ENCODE data around the gene PRKACA.
A peak's percentile ranks its signal among the peaks of the same experiment; 100 is the strongest.

The PRKACA gene

DNA sequence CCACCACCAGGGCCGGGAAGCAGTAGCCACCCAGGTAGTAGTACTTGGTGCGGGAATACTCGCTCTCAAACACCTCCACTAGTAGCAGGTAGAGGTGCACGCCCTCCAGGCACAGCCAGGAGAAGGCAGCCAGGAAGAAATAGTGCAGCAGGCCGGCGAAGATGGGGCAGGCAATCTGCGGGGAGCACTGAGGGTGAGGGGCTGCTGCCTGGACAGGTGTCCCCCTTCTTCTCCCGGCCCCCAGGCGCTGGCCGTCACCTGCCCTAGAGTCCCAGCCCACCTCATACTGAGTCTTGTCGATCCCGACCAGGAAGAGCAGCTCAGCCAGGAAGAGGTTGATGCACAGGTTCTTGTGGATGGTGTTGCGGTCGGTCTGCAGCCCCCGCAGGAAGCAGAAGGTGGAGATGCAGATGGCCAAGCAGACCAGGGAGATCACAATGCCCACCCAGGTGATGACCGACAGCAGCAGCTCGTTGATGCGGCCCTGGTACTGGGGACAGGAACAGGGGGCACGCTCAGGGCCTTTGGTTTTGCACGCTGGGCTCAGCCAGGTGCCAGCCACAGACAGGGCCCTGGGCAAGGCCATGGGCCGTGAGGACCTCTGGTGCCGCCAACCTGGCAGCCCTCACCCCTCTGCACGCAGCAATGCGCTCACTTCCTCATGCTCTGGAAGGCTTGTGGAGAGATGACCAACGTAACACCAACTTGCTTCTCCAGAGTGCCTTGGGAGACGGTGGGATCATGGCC is 39.6 kb upstream of the PRKACA start:
- H3K27me3 ChIP-seq (ENCODE audit: control insufficient read depth, insufficient read depth, low read length), result no peaks in the 10 kb centered on the region
- no peaks in the 10 kb centered on the region for H3K4me1 ChIP-seq (ENCODE audit: control insufficient read depth, insufficient read depth, low read length)
- no peak overlapping the region for H3K9ac ChIP-seq (ENCODE audit: low read depth, low read length)
- H3K9me3 ChIP-seq (ENCODE audit: control insufficient read depth, insufficient read depth, low read length), result no peaks in the 10 kb centered on the region
- H3K4me3 ChIP-seq (ENCODE audit: low read depth, low read length), result no peak overlapping the region
- no peak overlapping the region for H3K27ac ChIP-seq (ENCODE audit: low read depth, low read length)
- H3K36me3 ChIP-seq (ENCODE audit: control insufficient read depth, insufficient read depth, low read length), result peaks cover 89% of the 10 kb centered on the region

DNA sequence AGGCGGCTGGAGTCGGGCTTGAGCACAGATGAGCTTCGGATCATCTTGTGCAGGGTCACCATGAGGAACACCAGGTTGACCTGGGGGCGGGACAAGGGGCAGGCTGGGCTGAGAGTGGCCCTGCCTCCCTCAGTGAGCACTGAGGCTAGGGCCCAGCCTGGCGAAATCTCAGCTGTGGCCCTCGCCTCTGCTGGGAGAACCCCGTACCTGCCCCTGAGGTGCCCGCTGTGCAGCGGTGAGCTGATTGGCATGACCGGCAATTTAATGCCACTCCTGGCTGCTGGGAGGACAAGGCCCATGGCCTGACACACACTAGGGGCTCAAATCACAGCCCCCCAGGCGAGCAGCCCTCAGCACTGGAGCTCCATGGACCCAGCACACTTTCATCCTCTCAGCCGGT is 38.6 kb upstream of the PRKACA start:
- no peak overlapping the region for H3K9ac ChIP-seq (ENCODE audit: low read depth, low read length)
- no peak overlapping the region for H3K27ac ChIP-seq (ENCODE audit: low read depth, low read length)
- H3K27me3 ChIP-seq (ENCODE audit: control insufficient read depth, insufficient read depth, low read length), result no peaks in the 10 kb centered on the region
- no peak overlapping the region for H3K4me3 ChIP-seq (ENCODE audit: low read depth, low read length)
- no peaks in the 10 kb centered on the region for H3K4me1 ChIP-seq (ENCODE audit: control insufficient read depth, insufficient read depth, low read length)
- no peaks in the 10 kb centered on the region for H3K9me3 ChIP-seq (ENCODE audit: control insufficient read depth, insufficient read depth, low read length)
- peaks cover 89% of the 10 kb centered on the region for H3K36me3 ChIP-seq (ENCODE audit: control insufficient read depth, insufficient read depth, low read length)

DNA sequence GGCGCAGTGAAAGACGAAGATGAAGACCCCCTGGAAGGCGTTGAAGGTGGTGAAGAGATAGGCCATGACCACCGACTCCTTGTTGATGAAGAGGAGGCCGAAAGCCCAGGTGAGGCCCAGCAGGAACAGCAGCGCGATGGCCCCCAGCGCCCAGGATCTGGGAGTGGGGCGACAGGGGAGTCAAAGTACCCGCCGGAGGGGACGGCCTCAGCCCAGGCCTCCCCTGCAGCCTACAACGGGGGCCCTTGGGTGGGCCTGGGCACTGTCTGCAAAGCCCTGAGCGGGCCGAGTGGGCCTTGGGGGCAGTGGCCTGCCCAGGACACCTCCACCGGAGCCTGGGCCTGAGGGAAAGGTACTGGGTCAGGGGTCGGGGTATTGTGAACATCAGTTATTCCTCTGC is 37.8 kb upstream of the PRKACA start:
- H3K4me1 ChIP-seq (ENCODE audit: control insufficient read depth, insufficient read depth, low read length), result no peaks in the 10 kb centered on the region
- no peak overlapping the region for H3K27ac ChIP-seq (ENCODE audit: low read depth, low read length)
- H3K36me3 ChIP-seq (ENCODE audit: control insufficient read depth, insufficient read depth, low read length), result peaks cover 84% of the 10 kb centered on the region
- no peaks in the 10 kb centered on the region for H3K27me3 ChIP-seq (ENCODE audit: control insufficient read depth, insufficient read depth, low read length)
- no peak overlapping the region for H3K9ac ChIP-seq (ENCODE audit: low read depth, low read length)
- no peaks in the 10 kb centered on the region for H3K9me3 ChIP-seq (ENCODE audit: control insufficient read depth, insufficient read depth, low read length)
- H3K4me3 ChIP-seq (ENCODE audit: low read depth, low read length), result no peak overlapping the region

DNA sequence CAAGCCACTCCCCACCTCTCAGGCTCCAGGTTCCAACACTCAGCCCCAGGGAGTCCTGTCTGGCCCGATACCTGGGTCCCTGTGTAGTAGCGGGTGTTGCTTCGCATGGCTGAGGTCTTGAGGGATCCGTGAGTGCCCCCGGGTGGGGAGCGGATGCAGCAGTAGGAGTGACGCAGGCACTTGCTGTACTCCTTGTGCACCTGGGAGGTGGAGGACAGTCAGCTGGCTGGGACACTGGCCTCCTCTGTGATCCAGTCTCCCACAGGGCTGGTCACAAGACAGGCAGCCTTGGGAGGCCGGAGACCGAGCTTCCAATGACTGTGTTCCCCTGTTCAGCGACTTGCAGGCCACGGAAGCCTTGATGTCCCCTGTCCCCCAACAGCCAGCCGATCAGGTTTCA is 35.2 kb upstream of the PRKACA start:
- Histone ChIP-seq H3K9ac (ENCODE audit: low read depth, low read length) (no peak overlapping the region), H3K27me3 (ENCODE audit: control insufficient read depth, insufficient read depth, low read length) (no peaks in the 10 kb centered on the region), H3K4me1 (ENCODE audit: control insufficient read depth, insufficient read depth, low read length) (peaks cover 22% of the 10 kb centered on the region), H3K4me3 (ENCODE audit: low read depth, low read length) (no peak overlapping the region), H3K9me3 (ENCODE audit: control insufficient read depth, insufficient read depth, low read length) (no peaks in the 10 kb centered on the region), H3K36me3 (ENCODE audit: control insufficient read depth, insufficient read depth, low read length) (peaks cover 58% of the 10 kb centered on the region), H3K27ac (ENCODE audit: low read depth, low read length) (no peak overlapping the region)

DNA sequence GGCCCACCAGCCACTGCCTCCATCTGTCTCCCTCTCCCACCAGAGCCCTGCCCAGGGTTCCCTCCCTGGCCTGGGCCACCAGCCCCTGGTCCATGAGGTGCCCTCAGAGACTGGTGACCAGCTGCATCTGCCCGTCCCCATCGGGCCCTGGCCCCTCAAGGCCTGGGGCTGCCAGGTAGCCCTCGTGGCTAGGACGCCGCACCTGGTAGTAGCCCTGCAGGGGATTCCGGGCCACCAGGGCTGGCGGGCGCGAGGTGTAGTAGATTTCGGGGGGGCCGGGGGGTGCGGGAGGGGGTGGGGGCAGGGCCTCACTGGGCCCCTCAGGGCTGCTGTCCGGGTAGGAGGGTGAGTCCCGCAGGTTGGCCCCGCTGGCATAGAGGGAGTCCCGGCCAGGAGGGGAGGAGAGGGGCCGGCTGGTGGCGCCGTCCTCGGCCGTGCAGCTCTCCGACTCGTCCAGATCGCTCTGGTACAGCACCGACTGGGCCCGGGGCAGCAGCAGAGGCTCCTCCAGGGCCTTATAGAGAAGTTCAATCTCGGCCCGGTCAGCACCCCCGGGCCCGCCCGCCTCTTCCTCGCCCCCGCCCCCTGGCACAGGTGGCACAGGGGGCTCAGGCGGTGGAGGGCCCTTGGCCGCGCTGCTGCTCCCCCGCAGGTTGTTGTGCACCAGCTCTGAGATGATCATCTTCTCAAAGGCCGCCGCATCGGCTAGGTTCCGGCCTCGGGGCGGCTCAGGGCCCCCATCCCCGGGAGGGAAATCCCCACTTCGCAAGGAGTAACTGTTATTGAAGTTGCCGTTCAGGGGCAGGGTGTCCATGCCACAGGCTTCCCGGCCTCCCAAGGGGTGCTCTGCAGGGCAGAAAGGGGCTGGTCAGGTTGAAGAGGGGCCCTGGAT is 33.5 kb upstream of the PRKACA start:
- Histone ChIP-seq H3K4me1 (ENCODE audit: control insufficient read depth, insufficient read depth, low read length) (peaks cover 22% of the 10 kb centered on the region), H3K27ac (ENCODE audit: low read depth, low read length) (no peak overlapping the region), H3K27me3 (ENCODE audit: control insufficient read depth, insufficient read depth, low read length) (no peaks in the 10 kb centered on the region), H3K36me3 (ENCODE audit: control insufficient read depth, insufficient read depth, low read length) (peaks cover 42% of the 10 kb centered on the region), H3K9me3 (ENCODE audit: control insufficient read depth, insufficient read depth, low read length) (no peaks in the 10 kb centered on the region), H3K9ac (ENCODE audit: low read depth, low read length) (no peak overlapping the region), H3K4me3 (ENCODE audit: low read depth, low read length) (no peak overlapping the region)

DNA sequence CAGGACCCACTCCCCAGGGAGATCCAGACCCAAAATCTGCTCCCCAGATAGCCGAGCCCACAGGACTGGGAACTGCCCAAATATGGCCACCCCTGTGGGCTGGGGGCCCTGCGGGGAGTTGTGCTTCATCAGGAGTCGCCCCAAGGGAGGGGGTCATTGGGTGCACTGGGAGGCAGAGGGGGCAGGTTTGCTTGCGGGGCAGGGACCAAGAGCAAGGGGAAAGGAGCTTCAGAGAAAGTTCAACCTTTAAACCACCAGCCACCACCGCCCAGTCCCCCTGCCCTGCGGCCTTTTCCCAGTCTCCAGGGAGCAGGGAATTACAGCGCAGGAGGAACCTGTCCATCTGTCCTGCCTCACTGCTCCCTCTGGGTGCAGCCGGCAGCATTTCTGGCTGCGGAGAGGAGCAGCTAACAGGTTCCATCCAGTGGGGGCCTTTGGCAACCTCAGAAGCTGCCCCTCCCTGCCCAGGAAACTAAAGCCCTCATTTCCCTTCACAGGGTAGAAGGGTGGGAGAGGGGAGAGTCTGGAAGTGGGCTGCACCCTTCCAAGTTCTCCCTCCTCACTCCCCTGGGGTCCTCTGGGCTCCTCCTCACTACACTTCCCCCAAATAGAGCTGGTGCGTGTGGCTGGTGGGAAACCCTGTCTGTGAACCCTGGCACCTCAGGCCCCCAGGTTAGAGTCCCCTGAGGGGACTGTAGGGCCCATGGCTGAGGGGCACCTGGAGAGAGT is 32.6 kb upstream of the PRKACA start:
- Histone ChIP-seq H3K36me3 (ENCODE audit: control insufficient read depth, insufficient read depth, low read length) (peaks cover 35% of the 10 kb centered on the region), H3K4me3 (ENCODE audit: low read depth, low read length) (no peak overlapping the region)

DNA sequence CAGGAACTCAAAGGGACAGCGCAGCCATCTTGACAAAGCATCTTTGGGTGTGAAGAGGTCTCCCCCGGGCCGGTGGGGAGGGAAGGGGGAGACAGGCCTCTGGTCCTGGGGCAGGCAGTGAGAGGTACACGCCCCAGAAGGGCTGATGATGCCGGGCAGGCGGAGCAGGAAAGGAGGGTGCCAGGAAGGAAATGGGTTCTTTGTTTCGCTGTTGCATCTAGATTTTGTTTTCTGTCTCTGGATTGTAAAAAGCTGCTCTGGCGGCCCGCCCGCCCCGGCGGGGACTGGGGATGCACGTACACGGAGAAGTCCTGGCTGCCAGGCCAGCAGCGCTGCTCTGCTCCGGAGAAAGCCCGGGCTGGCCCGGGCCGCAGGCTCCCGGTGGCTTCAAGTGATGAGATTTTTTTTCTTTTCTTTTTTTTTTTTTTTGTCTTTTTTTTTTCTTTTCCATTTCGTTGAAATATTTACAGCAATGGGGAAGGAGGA is 32.0 kb upstream of the PRKACA start:
- no peak overlapping the region for H3K27ac ChIP-seq (ENCODE audit: low read depth, low read length)
- no peaks in the 10 kb centered on the region for H3K9me3 ChIP-seq (ENCODE audit: control insufficient read depth, insufficient read depth, low read length)
- peaks cover 26% of the 10 kb centered on the region for H3K4me1 ChIP-seq (ENCODE audit: control insufficient read depth, insufficient read depth, low read length)
- H3K27me3 ChIP-seq (ENCODE audit: control insufficient read depth, insufficient read depth, low read length), result no peaks in the 10 kb centered on the region
- H3K36me3 ChIP-seq (ENCODE audit: control insufficient read depth, insufficient read depth, low read length), result peaks cover 30% of the 10 kb centered on the region
- H3K9ac ChIP-seq (ENCODE audit: low read depth, low read length), result no peak overlapping the region
- H3K4me3 ChIP-seq (ENCODE audit: low read depth, low read length), result no peak overlapping the region

More for the DNA sequence above, 32.6 kb upstream of the PRKACA start:
- Histone ChIP-seq H3K9ac (ENCODE audit: low read depth, low read length) (no peak overlapping the region), H3K27ac (ENCODE audit: low read depth, low read length) (no peak overlapping the region), H3K9me3 (ENCODE audit: control insufficient read depth, insufficient read depth, low read length) (no peaks in the 10 kb centered on the region), H3K4me1 (ENCODE audit: control insufficient read depth, insufficient read depth, low read length) (peaks cover 24% of the 10 kb centered on the region), H3K27me3 (ENCODE audit: control insufficient read depth, insufficient read depth, low read length) (no peaks in the 10 kb centered on the region)

DNA sequence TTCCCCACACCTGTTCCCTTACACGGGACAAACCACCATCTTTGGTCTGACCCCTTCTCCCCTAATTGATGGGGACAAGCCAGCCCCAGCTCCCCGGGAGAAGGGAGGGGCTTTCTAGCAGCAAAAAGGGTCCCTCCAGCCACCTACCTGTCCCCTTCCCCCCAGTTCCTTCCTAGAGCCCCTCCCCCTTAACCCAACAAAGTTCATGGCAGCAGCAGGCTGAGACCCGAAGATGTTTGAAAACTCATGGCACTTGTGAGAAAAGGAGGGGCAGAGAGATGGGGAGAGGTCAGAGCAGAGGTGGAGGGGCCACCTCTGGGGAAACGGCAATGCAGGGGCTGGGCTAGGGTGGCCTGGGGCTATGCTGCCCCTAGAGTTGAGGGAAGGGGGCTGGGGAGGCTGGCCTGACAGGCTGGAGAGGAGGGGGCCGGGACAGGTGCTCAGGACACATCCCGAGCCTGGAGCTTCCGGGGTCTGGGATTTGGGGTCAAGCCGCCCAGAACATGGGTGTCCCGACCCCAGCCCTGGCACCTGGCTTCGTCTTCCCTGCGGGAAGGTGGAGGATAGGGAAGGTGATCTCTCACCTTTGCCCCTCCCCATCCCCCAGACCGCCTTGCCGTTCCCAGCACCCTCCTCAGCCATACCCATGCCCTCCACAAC is 31.3 kb upstream of the PRKACA start:
- no peak overlapping the region for H3K27ac ChIP-seq (ENCODE audit: low read depth, low read length)
- no peaks in the 10 kb centered on the region for H3K9me3 ChIP-seq (ENCODE audit: control insufficient read depth, insufficient read depth, low read length)
- no peaks in the 10 kb centered on the region for H3K27me3 ChIP-seq (ENCODE audit: control insufficient read depth, insufficient read depth, low read length)
- no peak overlapping the region for H3K9ac ChIP-seq (ENCODE audit: low read depth, low read length)
- peaks cover 25% of the 10 kb centered on the region for H3K36me3 ChIP-seq (ENCODE audit: control insufficient read depth, insufficient read depth, low read length)
- peaks cover 26% of the 10 kb centered on the region for H3K4me1 ChIP-seq (ENCODE audit: control insufficient read depth, insufficient read depth, low read length)
- H3K4me3 ChIP-seq (ENCODE audit: low read depth, low read length), result no peak overlapping the region

DNA sequence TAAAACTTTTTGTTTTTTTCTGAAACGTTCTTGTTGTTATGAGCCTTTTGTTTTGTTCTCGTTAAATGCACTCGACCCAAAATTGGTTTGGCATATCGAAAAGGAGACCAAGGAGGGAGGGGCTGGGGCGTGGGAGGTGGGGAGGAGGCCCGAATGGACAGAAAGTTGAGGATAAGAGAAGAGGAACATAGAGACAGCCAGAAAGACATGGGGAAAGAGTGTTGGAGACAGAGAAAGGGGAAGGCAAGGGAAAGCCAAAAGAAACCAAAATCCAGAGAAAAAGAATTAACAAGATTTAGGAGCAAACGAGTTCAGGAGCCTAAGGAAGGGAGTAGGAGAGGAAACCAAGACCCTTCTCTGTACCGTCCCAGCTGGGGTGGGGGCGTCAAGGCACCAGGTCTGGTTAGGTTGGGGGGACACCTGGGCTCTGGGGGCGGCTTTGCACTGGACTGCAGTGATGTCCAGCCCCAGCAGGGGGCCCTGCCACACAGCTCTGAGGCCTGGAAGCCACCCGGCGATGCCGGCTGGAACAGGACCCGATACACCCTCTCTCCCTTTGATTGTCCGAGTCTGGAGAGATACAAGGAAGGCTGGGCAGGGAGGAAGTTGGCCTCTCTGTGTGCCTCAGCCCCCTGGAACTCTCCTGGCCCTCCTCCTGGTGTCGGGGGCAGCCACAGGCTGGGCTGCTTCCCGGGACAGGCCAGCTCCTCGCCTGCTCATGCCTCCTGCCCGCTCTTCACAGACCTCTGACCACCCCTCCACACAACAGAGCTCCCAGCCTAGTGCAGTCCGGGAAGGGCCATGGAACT is 30.4 kb upstream of the PRKACA start:
- Histone ChIP-seq H3K9ac (ENCODE audit: low read depth, low read length) (no peak overlapping the region), H3K9me3 (ENCODE audit: control insufficient read depth, insufficient read depth, low read length) (no peaks in the 10 kb centered on the region), H3K27me3 (ENCODE audit: control insufficient read depth, insufficient read depth, low read length) (no peaks in the 10 kb centered on the region), H3K4me3 (ENCODE audit: low read depth, low read length) (no peak overlapping the region), H3K4me1 (ENCODE audit: control insufficient read depth, insufficient read depth, low read length) (peaks cover 26% of the 10 kb centered on the region), H3K36me3 (ENCODE audit: control insufficient read depth, insufficient read depth, low read length) (peaks cover 20% of the 10 kb centered on the region), H3K27ac (ENCODE audit: low read depth, low read length) (peak overlapping the region; percentile 12)

DNA sequence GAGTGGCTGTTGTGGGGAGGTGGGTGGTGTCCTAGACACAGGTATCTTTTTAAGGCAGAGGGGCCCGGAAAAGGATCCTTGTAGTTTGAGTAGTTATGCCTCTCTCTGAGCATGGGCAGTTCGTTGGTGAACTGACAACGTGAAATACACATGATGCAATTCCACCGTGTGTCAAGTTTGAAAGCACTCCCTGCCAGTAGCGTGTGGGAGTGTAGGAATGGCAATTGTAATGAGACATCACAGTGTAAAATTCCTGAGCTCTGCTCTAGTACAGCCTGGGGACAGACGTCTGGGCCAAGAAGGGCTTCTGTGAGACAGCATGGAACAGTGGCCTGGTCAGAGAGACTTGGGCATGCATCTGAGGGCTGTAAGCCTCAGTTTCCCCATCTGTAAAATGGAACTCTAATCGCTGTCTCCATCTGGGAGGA is 29.2 kb upstream of the PRKACA start:
- H3K9ac ChIP-seq (ENCODE audit: low read depth, low read length), result no peak overlapping the region
- peaks cover 26% of the 10 kb centered on the region for H3K4me1 ChIP-seq (ENCODE audit: control insufficient read depth, insufficient read depth, low read length)
- H3K9me3 ChIP-seq (ENCODE audit: control insufficient read depth, insufficient read depth, low read length), result no peaks in the 10 kb centered on the region
- H3K27ac ChIP-seq (ENCODE audit: low read depth, low read length), result no peak overlapping the region
- no peaks in the 10 kb centered on the region for H3K27me3 ChIP-seq (ENCODE audit: control insufficient read depth, insufficient read depth, low read length)
- no peak overlapping the region for H3K4me3 ChIP-seq (ENCODE audit: low read depth, low read length)
- H3K36me3 ChIP-seq (ENCODE audit: control insufficient read depth, insufficient read depth, low read length), result peaks cover 8% of the 10 kb centered on the region
